K562 (cell line): ENCODE measurements around the gene GLUL. TPM values are rescaled to one million over a fixed set of nuclear protein-coding genes. Genes with fewer than 3 reads are reported as not detected.

Experiments
- ESRRA ChIP-seq: fragments of 450-650 bp; IDR thresholded peaks from 2 replicates; pipeline ENCODE4 v1.6.1; 2014; ENCODE audit warnings: low read depth, mild to moderate bottlenecking, moderate library complexity, borderline replicate concordance
- FOXK2 ChIP-seq, 2 experiments: fragments of 450-650 bp; IDR thresholded peaks in 1 of 2; conservative IDR thresholded peaks in 1 of 2; 2 replicates each; pipeline ENCODE4 v1.6.1; 2016; ENCODE audit warnings: low read depth in 2 of 2, mild to moderate bottlenecking in 1 of 2
- MCM5 ChIP-seq: fragments of 450-650 bp; IDR thresholded peaks from 2 replicates; pipeline ENCODE4 v1.6.1; 2016; ENCODE audit warnings: low read depth
- NR3C1 ChIP-seq: sonication (generic); formaldehyde crosslinking; IDR thresholded peaks from 2 replicates; pipeline ENCODE4 v1.8.1; 2022; ENCODE audit warnings: missing genetic modification reagents
- RBM25 ChIP-seq: fragments of 200-400 bp; formaldehyde crosslinking; IDR thresholded peaks from 2 replicates; pipeline ENCODE4 v1.6.1; 2018; ENCODE audit warnings: low read length, low read depth, moderate library complexity; ENCODE audit not compliant: severe bottlenecking
- RCOR1 ChIP-seq, 2 experiments: IDR thresholded peaks; 2 replicates each; pipeline ENCODE4 v1.6.1; 2012; ENCODE audit warnings: low read depth in 2 of 2, low read length in 2 of 2, borderline replicate concordance in 1 of 2, improper control_type of control experiment in 1 of 2
- TCF7 ChIP-seq: sonication (generic); IDR thresholded peaks from 2 replicates; pipeline ENCODE4 v1.6.1; 2016; ENCODE audit warnings: antibody characterized with exemption, borderline replicate concordance
- ZEB2 ChIP-seq: fragments of 450-650 bp; IDR thresholded peaks from 2 replicates; pipeline ENCODE4 v1.6.1; 2016
- ZFX ChIP-seq: sonication (generic); formaldehyde crosslinking; IDR thresholded peaks from 2 replicates; pipeline ENCODE4 v1.8.0; 2022; ENCODE audit warnings: mild to moderate bottlenecking, missing genetic modification reagents, moderate library complexity
- polyA plus RNA-seq, 8 experiments: library from polyadenylated mRNA; depleted of rRNA in 4 of 8; stranded (reverse) in 5 of 8; unstranded in 3 of 8; fragments of >200 nt; fragmentation: Nextera tagmentation in 2 of 8; fragmentation: Illumina TruSeq in 1 of 8; extraction: Ambion mirVana in 2 of 8; extraction: Trizol in 1 of 8; gene quantifications; 2 replicates each; pipeline versions ENCODE4 v1.2.1 to v1.2.3, GENCODE V29; 2011 to 2014; ENCODE audit warnings: inconsistent platforms in 1 of 8, missing spikeins in 1 of 8
- total RNA-seq, 7 experiments: library from RNA; depleted of rRNA in 6 of 7; stranded (reverse); fragments of >200 nt in 6 of 7; fragmentation: Illumina TruSeq in 2 of 7; extraction: Trizol in 2 of 7; gene quantifications; 2 replicates each; pipeline versions ENCODE4 v1.2.1 to v1.2.3, GENCODE V29; 2011 to 2021; ENCODE audit warnings: low replicate concordance in 1 of 7
- TF ChIP-seq, protein P1 (sequence below): fragments of 250-450 bp; sonication (Bioruptor Pico); IDR thresholded peaks from 2 replicates; pipeline ENCODE4 v1.8.0; 2021; ENCODE audit warnings: mild to moderate bottlenecking, moderate library complexity
- TF ChIP-seq, protein P2 (sequence below): fragments of 250-450 bp; sonication (Bioruptor Pico); IDR thresholded peaks from 2 replicates; pipeline ENCODE4 v1.4.0; 2020; ENCODE audit warnings: mild to moderate bottlenecking, moderate library complexity, borderline replicate concordance
- TF ChIP-seq, protein P3 (sequence below): sonication (generic); formaldehyde crosslinking; IDR thresholded peaks from 2 replicates; pipeline ENCODE4 v1.8.0; 2022; ENCODE audit warnings: mild to moderate bottlenecking, missing genetic modification reagents
- TF ChIP-seq, protein P4 (sequence below): sonication (generic); formaldehyde crosslinking; IDR thresholded peaks from 2 replicates; pipeline ENCODE4 v1.8.0; 2022; ENCODE audit warnings: missing genetic modification reagents, mild to moderate bottlenecking, borderline replicate concordance
- TF ChIP-seq, protein P5 (sequence below), 3 experiments: fragments of 200-800 bp in 1 of 3; sonication (Bioruptor generic) in 1 of 3; sonication (generic) in 1 of 3; formaldehyde crosslinking in 1 of 3; IDR thresholded peaks; 2 replicates each; pipeline versions ENCODE4 v1.6.1 to v1.8.0; 2016 to 2022; ENCODE audit warnings: mild to moderate bottlenecking in 2 of 3, missing compliant biosample characterization in 2 of 3, missing genetic modification characterization in 2 of 3, missing genetic modification reagents in 1 of 3
- TF ChIP-seq, protein P6 (sequence below): fragments of 450-650 bp; IDR thresholded peaks from 2 replicates; pipeline ENCODE4 v1.6.1; 2017; ENCODE audit warnings: antibody characterized with exemption

GLUL gene
- total and polyA plus RNA-seq, 9 of the 15 experiments (the other 6 are each of a cell fraction or from before 2014, with no cell fraction given): 1,088 to 4,222 (median 1,338) TPM

DNA sequence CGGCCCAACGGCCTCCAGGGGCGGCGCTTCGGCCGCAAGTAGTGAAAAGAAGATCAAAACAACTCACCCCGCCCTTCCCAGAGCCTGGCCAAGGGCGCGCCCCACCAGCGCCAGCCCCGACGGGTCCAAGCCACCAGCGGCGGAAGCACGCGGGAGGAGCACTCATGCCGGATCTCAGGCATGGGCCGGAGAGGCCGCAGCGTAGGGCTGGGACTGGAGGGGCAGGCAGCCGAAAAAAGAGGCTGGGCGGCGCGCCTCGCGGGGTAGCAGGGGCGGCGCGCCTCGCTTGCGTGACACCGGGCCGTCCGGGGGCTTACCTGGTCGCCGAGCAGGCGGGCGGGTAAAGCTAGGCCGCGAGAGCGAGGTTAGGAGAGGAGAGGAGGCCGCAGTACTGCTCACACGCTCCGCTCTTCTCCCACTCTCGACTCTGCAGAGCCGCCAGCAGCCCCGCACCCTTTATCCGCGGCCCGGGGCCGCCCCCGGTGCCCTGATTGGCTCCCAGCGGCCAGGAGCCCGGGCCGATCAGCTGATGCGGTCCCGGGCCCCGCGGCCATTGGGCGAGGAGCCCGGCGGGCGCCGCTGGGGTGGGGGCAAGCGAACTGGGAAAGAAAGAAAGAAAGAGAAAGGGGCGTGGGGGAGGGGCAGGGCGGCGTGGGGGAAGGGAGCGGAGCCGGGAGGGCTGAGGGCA is at the start of gene GLUL (continued):
- TF ChIP-seq, protein P1, sequence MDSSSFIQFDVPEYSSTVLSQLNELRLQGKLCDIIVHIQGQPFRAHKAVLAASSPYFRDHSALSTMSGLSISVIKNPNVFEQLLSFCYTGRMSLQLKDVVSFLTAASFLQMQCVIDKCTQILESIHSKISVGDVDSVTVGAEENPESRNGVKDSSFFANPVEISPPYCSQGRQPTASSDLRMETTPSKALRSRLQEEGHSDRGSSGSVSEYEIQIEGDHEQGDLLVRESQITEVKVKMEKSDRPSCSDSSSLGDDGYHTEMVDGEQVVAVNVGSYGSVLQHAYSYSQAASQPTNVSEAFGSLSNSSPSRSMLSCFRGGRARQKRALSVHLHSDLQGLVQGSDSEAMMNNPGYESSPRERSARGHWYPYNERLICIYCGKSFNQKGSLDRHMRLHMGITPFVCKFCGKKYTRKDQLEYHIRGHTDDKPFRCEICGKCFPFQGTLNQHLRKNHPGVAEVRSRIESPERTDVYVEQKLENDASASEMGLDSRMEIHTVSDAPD (CRISPR knock-in tag): no peak
- TF ChIP-seq NR3C1 (CRISPR knock-in tag) (peak; percentile 66; the same call in 1 of the 2 replicates), FOXK2 (conservative IDR thresholded peaks at IDR 0.05 in 1 of 2, IDR thresholded peaks at IDR 0.05 in 1 of 2; ENCODE audit: low read depth in 2 of 2) (peak; percentile 50 to 74), MCM5 (no peak), ZFX (CRISPR knock-in tag) (peak; percentile 98), ESRRA (peak; percentile 55), TCF7 (peak; percentile 31; the same call in 1 of the 2 replicates), RBM25 (peak; percentile 99), RCOR1 (IDR thresholded peaks at IDR 0.05; ENCODE audit: borderline replicate concordance in 1 of 2, low read depth in 2 of 2, low read length in 2 of 2) (peak in 1 of 2 experiments; percentile 3; a peak in 1 of 4 replicates), ZEB2 (no peak)
- TF ChIP-seq, protein P2, sequence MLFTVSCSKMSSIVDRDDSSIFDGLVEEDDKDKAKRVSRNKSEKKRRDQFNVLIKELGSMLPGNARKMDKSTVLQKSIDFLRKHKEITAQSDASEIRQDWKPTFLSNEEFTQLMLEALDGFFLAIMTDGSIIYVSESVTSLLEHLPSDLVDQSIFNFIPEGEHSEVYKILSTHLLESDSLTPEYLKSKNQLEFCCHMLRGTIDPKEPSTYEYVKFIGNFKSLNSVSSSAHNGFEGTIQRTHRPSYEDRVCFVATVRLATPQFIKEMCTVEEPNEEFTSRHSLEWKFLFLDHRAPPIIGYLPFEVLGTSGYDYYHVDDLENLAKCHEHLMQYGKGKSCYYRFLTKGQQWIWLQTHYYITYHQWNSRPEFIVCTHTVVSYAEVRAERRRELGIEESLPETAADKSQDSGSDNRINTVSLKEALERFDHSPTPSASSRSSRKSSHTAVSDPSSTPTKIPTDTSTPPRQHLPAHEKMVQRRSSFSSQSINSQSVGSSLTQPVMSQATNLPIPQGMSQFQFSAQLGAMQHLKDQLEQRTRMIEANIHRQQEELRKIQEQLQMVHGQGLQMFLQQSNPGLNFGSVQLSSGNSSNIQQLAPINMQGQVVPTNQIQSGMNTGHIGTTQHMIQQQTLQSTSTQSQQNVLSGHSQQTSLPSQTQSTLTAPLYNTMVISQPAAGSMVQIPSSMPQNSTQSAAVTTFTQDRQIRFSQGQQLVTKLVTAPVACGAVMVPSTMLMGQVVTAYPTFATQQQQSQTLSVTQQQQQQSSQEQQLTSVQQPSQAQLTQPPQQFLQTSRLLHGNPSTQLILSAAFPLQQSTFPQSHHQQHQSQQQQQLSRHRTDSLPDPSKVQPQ (CRISPR knock-in tag): no peak
- TF ChIP-seq, protein P3, sequence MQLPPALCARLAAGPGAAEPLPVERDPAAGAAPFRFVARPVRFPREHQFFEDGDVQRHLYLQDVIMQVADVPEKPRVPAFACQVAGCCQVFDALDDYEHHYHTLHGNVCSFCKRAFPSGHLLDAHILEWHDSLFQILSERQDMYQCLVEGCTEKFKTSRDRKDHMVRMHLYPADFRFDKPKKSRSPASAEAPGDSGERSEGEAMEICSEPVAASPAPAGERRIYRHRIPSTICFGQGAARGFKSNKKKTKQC (CRISPR knock-in tag): 0 out of 2 replicates have a peak, but pooled peaks have one; percentile 63
- TF ChIP-seq, protein P4, sequence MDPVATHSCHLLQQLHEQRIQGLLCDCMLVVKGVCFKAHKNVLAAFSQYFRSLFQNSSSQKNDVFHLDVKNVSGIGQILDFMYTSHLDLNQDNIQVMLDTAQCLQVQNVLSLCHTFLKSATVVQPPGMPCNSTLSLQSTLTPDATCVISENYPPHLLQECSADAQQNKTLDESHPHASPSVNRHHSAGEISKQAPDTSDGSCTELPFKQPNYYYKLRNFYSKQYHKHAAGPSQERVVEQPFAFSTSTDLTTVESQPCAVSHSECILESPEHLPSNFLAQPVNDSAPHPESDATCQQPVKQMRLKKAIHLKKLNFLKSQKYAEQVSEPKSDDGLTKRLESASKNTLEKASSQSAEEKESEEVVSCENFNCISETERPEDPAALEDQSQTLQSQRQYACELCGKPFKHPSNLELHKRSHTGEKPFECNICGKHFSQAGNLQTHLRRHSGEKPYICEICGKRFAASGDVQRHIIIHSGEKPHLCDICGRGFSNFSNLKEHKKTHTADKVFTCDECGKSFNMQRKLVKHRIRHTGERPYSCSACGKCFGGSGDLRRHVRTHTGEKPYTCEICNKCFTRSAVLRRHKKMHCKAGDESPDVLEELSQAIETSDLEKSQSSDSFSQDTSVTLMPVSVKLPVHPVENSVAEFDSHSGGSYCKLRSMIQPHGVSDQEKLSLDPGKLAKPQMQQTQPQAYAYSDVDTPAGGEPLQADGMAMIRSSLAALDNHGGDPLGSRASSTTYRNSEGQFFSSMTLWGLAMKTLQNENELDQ: peak; percentile 79; the same call in 1 of the 2 replicates
- TF ChIP-seq, protein P5, sequence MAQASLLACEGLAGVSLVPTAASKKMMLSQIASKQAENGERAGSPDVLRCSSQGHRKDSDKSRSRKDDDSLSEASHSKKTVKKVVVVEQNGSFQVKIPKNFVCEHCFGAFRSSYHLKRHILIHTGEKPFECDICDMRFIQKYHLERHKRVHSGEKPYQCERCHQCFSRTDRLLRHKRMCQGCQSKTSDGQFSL (CRISPR knock-in tag; IDR thresholded peaks at IDR 0.05): no peak; the same call in 1 of the 2 replicates
- TF ChIP-seq, protein P5 (tag; IDR thresholded peaks at IDR 0.05): peak in 1 of 2 experiments; percentile 34; a peak in 1 of 4 replicates
- TF ChIP-seq, protein P6, sequence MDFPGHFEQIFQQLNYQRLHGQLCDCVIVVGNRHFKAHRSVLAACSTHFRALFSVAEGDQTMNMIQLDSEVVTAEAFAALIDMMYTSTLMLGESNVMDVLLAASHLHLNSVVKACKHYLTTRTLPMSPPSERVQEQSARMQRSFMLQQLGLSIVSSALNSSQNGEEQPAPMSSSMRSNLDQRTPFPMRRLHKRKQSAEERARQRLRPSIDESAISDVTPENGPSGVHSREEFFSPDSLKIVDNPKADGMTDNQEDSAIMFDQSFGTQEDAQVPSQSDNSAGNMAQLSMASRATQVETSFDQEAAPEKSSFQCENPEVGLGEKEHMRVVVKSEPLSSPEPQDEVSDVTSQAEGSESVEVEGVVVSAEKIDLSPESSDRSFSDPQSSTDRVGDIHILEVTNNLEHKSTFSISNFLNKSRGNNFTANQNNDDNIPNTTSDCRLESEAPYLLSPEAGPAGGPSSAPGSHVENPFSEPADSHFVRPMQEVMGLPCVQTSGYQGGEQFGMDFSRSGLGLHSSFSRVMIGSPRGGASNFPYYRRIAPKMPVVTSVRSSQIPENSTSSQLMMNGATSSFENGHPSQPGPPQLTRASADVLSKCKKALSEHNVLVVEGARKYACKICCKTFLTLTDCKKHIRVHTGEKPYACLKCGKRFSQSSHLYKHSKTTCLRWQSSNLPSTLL: no peak
